IPS-18c (cell line): Measurements from ENCODE around the gene LTO1.
"Not testable (repeated sequence)": the region's sequence is repeated elsewhere in the genome, so short reads cannot be mapped to it uniquely, and the experiment has no call there.

Experiments used
- H3K4me3 ChIP-seq: 2 replicates; pipeline ENCODE4 v1.7.0; 2013; ENCODE audit warnings: low read depth, mild to moderate bottlenecking, low read length, moderate library complexity; ENCODE audit not compliant: insufficient read depth
- H3K9me3 ChIP-seq: one replicate; pipeline ENCODE4 v1.6.1; 2013; ENCODE audit warnings: mild to moderate bottlenecking, low read length, moderate library complexity; ENCODE audit not compliant: control insufficient read depth, insufficient read depth

Gene LTO1

GRCh38 chr11:69636512-69637197 lies 38.5 kb downstream of the LTO1 start:
- Histone ChIP-seq H3K4me3 (peak overlapping the region; percentile 63), H3K9me3 (no peaks in the 10 kb centered on the region)

- Histone ChIP-seq H3K4me3 (peak overlapping the region; percentile 63; the same call in 1 of the 2 replicates), H3K9me3 (no peaks in the 10 kb centered on the region)
Measured at GRCh38 chr11:69635804-69636511, 39.2 kb downstream of the LTO1 start.

- H3K9me3 ChIP-seq, result no peaks in the 10 kb centered on the region
- no peak overlapping the region for H3K4me3 ChIP-seq
Measured at GRCh38 chr11:69635195-69635594, 40.0 kb downstream of the LTO1 start.

DNA sequence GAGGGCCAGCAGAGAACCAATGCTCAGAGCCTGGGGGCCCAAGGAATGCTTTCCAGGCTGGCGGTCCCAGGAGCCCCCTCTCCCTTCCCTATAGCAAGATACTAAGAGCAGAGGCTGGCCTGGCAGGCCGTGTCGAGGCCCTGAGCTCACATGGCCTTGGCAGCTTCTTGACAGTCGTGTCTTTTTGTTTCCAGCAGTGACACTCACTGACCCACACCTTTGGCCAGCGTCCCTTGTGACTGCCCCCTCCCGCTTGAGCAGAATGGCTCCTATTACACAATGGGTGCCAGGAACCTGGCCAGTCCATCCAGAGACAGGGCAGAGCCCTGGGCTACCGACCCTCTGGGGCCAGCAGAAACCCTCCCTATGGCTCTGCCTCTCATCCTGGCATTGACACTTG lies 40.6 kb downstream of the LTO1 start:
- H3K4me3 ChIP-seq, result no peak overlapping the region
- H3K9me3 ChIP-seq, result peaks cover 5% of the 10 kb centered on the region

DNA sequence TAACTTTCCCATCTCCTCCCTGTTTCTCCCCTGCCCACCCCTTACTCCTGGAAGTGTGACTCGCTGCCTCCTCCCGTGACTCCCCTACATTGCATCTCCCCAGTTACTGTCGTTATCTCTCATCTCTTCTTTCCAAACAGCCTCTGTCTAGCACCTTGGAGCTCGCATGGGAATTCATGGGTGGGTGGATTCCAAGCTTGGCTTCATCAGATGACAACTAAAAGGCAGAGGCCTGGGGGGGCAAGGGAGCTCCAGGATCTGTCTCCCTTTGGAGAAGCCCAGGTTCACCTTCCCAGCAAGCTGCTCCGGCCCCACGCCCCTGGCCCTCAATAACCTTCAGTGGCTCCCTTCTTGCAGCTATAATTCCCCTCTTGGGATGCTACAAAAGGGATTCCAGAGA lies 41.1 kb downstream of the LTO1 start:
- Histone ChIP-seq H3K4me3 (no peak overlapping the region), H3K9me3 (peaks cover 10% of the 10 kb centered on the region)

GRCh38 chr11:69632900-69633299 lies 42.3 kb downstream of the LTO1 start:
- peaks cover 11% of the 10 kb centered on the region for H3K9me3 ChIP-seq
- no peak overlapping the region for H3K4me3 ChIP-seq

GRCh38 chr11:69630424-69630823 lies 44.7 kb downstream of the LTO1 start:
- no peak overlapping the region for H3K4me3 ChIP-seq
- H3K9me3 ChIP-seq, result peaks cover 11% of the 10 kb centered on the region

- Histone ChIP-seq H3K9me3 (peaks cover 15% of the 10 kb centered on the region), H3K4me3 (no peak overlapping the region; the same call in 1 of the 2 replicates)
Measured at GRCh38 chr11:69630017-69630416, 45.1 kb downstream of the LTO1 start.

DNA sequence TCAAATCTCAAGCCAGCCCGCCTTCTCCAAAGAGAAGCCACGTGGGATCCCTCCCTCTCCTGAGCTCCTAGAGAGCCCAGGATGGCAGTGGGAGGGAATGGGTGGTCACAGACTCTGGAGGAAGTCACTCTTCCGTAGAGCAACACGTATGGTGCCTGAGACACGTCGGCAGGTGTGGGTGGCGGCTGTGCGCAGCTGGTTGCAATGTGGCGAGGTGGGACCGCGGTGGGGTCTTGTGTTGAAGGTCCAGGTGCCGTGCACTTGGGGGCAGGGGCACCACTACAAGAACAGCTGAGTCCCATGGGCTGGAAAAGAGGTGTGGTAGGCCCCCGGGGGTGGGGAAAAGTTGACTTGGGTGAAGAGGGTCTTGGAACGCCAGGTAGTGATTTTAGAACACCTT lies 47.6 kb downstream of the LTO1 start:
- H3K4me3 ChIP-seq, result no peak overlapping the region
- H3K9me3 ChIP-seq, result peaks cover 15% of the 10 kb centered on the region

DNA sequence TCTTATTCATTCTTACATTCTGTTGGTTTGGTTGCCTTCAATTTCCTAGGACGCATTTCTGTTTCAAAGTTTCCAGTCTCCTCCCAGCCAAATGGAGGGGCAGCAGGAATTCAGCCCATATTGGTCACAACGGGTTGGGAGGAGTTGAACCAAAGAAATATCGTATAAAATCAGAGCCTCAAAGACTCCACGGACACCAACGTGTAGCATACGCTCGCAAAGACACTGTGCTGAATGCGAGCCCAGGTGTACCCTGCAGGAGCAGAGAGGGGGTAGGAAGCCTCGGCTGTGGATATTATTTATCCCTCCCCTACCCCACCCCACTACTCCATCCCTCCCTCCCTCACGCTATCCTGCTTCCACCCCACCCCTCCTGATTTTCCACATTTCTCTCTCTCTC lies 49.7 kb downstream of the LTO1 start:
- no peak overlapping the region for H3K4me3 ChIP-seq
- H3K9me3 ChIP-seq, result peaks cover 15% of the 10 kb centered on the region

DNA sequence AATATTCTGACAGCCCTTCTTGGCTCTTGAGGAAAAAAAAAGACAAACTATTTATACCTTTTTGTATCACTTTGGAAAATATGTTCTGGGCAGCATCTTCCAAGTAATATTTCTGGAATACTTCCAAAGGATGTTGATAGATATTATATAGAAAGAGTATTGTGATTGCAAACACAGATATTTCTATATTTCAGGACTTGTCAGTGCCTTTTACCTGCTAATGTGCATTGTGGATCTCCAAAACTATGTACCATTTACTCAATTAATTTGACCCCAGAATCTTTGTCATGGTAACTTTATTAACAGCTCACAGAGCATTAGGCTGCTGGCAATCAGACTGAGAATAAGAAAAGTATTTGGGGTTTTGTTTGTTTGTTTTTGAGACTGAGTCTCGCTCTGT lies 50.9 kb downstream of the LTO1 start:
- Histone ChIP-seq H3K9me3 (peaks cover 7% of the 10 kb centered on the region), H3K4me3 (no peak overlapping the region)

GRCh38 chr11:69622097-69622681 lies 53.0 kb downstream of the LTO1 start:
- H3K4me3 ChIP-seq, H3K9me3 ChIP-seq: not testable (repeated sequence)

DNA sequence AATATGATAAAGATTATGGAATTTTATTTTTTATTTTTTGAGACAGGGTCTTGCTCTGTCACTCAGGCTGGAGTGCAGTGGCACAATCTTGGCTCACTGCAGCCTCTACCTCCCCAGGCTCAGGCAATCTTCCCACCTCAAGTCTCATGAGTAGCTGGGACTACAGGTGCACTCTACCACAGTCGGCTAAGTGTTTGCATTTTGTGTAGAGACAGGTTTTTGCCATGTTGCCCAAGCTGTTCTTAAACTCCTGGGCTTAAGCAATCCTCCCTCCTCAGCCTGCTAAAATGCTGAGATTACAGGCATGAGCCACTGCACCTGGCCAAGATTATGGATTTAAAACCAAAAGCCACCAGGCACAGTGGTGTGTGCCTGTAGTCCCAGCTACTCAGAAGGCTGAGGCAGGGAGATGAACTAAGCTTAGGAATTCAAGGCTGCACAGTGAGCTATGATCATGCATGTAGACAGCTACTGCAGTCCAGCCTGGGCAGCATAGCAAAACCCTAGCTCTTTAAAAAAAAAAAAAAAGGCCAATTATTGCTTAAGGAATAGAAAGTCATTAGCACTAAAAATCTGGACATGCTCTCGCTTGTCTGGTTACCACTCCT lies 54.4 kb downstream of the LTO1 start:
- Histone ChIP-seq H3K4me3 (no peak overlapping the region), H3K9me3 (peaks cover 4% of the 10 kb centered on the region)

DNA sequence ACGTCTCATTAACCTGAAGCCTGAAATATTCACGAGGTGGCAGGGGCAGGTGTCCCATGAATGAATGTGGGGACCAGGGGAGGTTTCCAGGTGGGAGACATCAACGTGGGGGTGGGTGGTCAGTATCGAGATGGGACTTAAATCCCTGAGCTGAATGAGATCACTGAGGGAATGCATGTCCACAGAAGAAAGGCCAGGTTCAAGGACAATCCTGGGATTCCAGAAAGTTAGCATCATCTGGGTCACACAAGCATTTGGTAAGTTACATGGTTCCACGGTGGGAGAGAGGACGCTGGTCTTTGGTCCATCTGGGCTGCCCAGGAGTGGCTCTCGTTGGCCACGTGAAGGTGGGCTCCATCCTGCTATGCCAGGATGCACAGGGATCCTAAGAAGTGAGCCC lies 56.9 kb downstream of the LTO1 start:
- no peak overlapping the region for H3K4me3 ChIP-seq
- no peaks in the 10 kb centered on the region for H3K9me3 ChIP-seq

DNA sequence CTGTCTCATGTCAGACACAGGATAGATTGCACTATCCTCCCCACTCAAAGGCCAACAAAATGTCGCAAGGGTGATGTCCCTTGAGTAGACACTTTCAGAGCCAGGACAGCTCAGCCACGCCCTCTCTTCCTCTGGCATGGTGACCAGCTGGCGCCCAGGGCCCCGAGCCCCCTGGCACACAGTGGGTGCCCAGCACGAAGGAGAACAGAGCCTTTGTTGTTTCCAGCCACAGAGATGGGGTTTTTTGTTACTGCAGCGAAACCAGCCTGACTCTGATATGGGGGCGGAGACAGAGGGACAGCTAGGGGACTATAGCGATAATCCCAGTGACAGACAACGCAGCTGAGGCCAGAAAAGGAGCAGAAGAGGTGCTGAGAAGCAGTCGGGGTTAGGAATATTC lies 57.5 kb downstream of the LTO1 start:
- H3K4me3 ChIP-seq, result no peak overlapping the region
- no peaks in the 10 kb centered on the region for H3K9me3 ChIP-seq

GRCh38 chr11:69617220-69617619 lies 57.9 kb downstream of the LTO1 start:
- H3K9me3 ChIP-seq, result no peaks in the 10 kb centered on the region
- H3K4me3 ChIP-seq, result no peak overlapping the region
